HG03175 (cell line): ENCODE results near the gene DOCK3.
"Not testable (repeated sequence)": the region's sequence is repeated elsewhere in the genome, so short reads cannot be mapped to it uniquely, and the experiment has no call there.

Experiments used
- ATAC-seq: cut with Tn5 transposase; IDR thresholded peaks from one replicate; pipeline ENCODE4 v1.9.1; 2021; ENCODE audit warnings: mild to moderate bottlenecking, moderate library complexity; ENCODE audit not compliant: unreplicated experiment

The DOCK3 gene

DNA sequence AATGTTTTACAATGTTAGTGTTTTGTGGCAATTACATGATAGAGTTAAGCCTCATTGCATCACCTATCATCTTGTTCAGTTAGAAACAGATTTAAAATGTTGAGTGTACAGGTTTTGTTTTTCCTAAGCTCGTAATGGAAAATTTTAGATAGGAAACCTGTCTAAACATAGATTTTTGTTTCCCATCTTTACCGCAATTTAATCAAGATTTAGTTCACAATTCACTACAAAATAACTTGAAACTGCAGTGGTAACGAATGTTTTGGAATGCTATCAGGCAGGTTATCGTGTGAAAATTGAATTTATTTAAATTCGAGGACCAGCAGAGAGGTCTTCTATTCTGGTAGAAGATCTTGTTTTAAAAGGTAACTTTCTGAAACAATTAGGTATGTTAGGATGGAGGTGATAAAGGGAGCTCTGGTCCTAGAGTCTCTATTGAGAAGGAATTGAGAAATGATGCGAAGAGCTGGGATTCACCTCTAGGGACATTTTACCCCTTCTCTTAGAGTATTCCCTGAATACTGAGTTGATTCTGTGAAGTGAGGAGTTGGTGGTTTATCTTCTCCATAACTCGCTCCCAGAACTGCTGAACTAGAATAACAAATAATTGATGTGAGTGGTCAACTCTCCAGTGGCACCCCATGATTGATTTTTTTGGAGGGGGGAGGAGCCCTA is 1.4 kb downstream of the DOCK3 start:
- ATAC-seq: no peak

GRCh38 chr3:50687127-50687751 is 12.5 kb downstream of the DOCK3 start:
- no peak for ATAC-seq

- ATAC-seq: no peak
Observed at GRCh38 chr3:50687916-50688315, 13.2 kb downstream of the DOCK3 start.

- ATAC-seq: not testable (repeated sequence)
Observed at GRCh38 chr3:50688602-50689001, 13.9 kb downstream of the DOCK3 start.

GRCh38 chr3:50689558-50689957 is 14.8 kb downstream of the DOCK3 start:
- no peak for ATAC-seq

DNA sequence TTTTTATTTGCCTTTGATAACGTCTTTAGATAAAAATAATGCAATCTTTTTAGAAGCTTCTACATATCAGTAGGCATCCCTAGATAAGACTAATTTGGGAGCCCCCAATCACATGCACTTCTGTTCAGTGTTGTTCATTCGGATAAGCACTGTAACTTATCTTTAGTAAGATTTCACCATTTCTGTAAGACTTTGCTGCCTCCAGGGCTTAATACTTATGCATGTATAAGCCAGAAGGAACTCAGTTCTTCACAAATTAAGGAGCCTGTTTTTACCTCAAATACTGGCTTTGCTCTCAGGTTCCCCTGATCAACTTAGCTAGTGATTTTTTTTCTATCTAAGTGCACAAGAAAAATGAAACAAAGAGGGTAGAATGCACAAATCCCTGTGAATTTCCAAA is 20.3 kb downstream of the DOCK3 start:
- ATAC-seq: no peak

- no peak for ATAC-seq
Observed at GRCh38 chr3:50696276-50696675, 21.5 kb downstream of the DOCK3 start.

- no peak for ATAC-seq
Observed at GRCh38 chr3:50698269-50698668, 23.5 kb downstream of the DOCK3 start.

- no peak for ATAC-seq
Observed at GRCh38 chr3:50708620-50709019, 33.9 kb downstream of the DOCK3 start.

- ATAC-seq: no peak
Observed at GRCh38 chr3:50714946-50715345, 40.2 kb downstream of the DOCK3 start.

DNA sequence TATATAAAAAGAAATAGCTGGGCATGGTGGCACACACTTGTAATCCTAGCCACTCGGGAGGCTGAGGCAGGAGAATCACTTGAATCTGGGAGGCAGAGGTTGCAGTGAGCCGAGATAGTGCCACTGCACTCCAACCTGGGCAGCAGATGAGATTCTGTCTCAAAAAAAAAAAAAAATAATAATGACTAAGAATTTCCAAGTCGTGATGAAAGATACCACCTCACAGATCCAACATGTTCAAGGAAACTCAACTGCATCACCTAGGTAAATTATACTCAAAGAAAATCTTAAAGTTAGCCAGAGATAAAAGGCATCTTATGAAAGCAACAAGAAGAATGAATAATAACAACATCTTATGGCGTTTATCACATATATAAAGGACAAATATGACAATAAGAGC is 50.1 kb downstream of the DOCK3 start:
- no peak for ATAC-seq

- ATAC-seq: no peak
Observed at GRCh38 chr3:50734985-50735384, 60.3 kb downstream of the DOCK3 start.

DNA sequence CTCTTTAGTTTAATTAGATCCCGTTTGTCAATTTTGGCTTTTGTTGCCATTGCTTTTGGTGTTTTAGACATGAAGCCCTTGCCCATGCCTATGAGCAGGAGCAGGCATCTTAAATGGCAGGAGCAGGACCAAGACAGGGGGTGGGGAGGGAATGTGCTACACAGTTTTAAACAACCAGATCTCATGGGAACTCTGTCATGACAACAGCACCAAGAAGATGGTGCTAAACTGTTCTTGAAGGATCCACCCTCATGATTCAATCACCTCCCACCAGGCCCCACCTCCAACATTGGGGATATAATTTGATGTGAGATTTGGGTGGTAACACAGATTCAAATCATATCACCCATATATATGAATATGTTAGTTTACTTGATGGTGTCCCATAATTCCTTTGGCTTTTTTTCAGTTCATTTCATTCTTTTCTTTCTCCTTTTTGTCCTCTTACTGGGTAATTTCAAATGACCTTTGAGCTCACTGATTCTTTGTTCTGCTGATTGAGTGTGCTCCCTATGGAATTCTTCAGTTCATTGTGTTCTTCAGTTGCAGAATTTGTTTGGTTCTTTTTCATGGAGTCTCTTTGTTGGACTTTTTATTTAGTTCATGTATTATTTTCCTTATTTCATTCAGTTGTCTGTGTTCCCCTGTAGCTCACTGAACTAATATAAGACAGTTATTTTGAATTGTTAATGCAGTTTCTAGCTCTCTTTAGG is 62.6 kb downstream of the DOCK3 start:
- ATAC-seq: no peak

DNA sequence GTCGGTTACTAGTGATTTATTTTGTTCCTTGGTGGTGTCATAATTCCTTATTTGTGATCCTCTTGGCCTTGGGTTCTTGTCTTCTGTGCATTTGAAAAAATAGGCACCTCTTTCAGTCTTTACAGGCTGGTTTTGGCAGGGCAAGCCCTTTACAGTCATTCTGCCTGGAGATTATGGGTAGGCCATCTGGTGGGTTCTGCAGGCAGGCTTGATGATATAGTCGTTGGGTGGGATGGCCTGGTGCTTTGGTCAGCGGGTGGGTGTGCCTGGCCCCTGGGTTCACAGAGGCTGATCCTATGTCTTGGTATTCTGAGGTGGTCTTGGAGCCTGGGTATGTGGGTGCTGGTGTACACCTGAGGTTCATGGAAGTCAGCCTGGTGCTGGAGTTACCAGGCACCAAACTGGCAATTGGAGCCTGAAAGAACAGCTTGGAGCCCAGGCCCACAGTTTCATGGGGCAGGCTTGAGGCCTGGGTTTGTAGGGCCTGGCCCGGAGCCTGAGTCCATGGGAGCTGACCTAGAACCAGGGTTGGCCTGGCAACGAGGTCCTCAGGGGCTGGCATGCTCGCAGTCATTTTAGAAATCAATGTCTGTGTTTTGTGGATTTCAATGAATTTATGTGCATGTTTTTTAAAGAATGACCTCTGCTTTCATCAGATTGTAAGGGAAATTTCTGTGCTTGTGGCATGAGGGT is 63.3 kb downstream of the DOCK3 start:
- no peak for ATAC-seq

- ATAC-seq: no peak
Observed at GRCh38 chr3:50743643-50744042, 68.9 kb downstream of the DOCK3 start.

DNA sequence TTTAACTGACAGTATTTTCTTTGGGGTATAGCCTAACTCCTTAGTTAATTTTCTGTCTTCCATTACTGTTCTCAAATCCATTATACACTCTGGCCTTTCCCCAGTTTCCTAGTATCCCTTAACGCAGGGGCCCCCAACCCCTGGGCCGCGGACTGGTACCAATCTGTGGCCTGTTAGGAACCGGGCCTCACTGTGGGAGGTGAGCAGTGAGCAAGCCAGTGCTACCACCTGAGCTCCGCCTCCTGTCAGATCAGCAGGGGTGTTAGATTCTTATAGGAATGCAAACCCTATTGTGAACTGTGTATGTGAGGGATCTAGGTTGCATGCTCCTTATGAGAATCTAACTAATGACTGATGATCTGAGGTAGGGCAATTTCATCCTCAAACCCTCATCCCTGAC is 75.1 kb downstream of the DOCK3 start:
- ATAC-seq: no peak

- ATAC-seq: no peak
Observed at GRCh38 chr3:50759015-50759414, 84.3 kb downstream of the DOCK3 start.

- no peak for ATAC-seq
Observed at GRCh38 chr3:50777680-50778079, 103.0 kb downstream of the DOCK3 start.

DNA sequence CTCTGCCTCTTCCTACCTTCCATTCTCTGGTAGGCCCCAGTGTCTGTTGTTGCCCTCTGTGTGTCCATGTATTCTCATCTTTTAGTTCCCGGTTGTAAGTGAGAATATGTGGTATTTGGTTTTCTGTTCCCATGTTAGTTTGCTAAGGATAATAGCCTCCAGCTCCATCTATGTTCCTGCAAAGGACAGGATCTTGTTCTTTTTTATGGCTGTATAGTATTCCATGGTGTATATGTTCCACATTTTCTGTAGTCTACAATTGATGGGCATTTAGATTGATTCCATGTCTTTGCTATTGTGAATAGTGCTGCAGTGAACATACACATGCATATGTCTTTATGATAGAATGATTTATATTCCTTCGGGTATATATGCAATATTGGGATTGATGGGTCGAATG is 107.0 kb downstream of the DOCK3 start:
- not testable (repeated sequence) for ATAC-seq

DNA sequence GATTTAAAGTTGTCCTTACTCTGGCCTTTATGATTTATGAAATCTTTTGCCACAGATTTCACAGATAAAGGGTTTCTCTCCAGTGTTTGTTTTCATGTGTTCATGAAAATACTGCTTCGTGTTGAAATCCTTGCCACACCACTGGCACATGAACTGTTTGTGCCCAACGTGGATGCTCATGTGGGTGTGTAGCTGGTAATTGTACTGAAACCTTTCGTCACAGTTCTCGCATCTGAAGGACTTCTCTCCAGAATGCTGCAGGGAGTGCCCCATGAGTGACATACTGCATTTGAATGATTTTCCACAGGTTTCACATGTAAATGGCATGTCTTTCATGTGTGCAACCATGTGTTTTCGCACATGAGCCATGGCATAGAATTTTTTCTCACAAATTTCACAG is 111.9 kb downstream of the DOCK3 start:
- no peak for ATAC-seq

DNA sequence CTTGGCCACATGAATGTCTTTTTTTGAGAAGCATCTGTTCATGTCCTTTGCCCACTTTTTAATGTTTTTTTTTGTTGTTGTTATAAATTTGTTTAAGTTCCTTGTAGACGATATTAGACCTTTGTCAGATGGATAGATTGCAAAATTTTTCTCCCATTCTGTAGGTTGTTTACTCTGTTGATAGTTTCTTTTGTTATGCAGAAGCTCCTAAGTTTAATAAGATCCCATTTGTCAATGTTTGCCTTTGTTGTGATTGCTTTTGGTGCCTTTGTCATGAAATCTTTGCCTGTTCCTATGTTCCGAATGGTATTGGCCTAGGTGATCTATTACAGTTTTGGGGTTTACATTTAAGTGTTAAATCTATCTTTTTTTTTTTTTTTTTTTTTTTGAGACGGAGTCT is 116.2 kb downstream of the DOCK3 start:
- ATAC-seq: not testable (repeated sequence)

GRCh38 chr3:50792568-50792967 is 117.8 kb downstream of the DOCK3 start:
- no peak for ATAC-seq
